IMR-90 (cell line): ENCODE data around the gene SLC25A25. TPM values are rescaled to one million over a fixed set of nuclear protein-coding genes. Genes with fewer than 3 reads are reported as not detected.

ENCODE experiments used
- ATAC-seq: fragments of 200-7000 bp; cut with Tn5 transposase; 2 replicates; pipeline ENCODE4 v1.9.1; 2020; ENCODE audit warnings: low read depth, mild to moderate bottlenecking, moderate library complexity
- BruUV-seq: library from RNA; stranded (reverse); fragments of 400-500 nt; replicated peaks from 2 replicates; lab custom pipeline; 2021; lab: Mats Ljungman, UMichigan
- CTCF ChIA-PET: fragments of 300-600 bp; formaldehyde crosslinking; extraction: SDS; loops from one replicate; lab custom pipeline; 2021; ENCODE audit warnings: antibody characterized with exemption; lab: Yijun Ruan, JAX
- POLR2A ChIA-PET: fragments of 300-600 bp; sonication (Branson Sonifier 250); formaldehyde crosslinking; loops from one replicate; lab custom pipeline; 2022; ENCODE audit warnings: antibody characterized with exemption; ENCODE audit not compliant: unreplicated experiment; lab: Charles Lee
- DNase-seq: peaks from one replicate; pipeline ENCODE4 v3.0.0; 2013
- H2AFZ ChIP-seq: replicated peaks from 2 replicates; pipeline ENCODE3; 2013; ENCODE audit warnings: low read length, mild to moderate bottlenecking; ENCODE audit not compliant: poor library complexity
- H2AK5ac ChIP-seq: 2 replicates; pipeline ENCODE4 v1.6.1; 2013; ENCODE audit warnings: low read depth, low read length, inconsistent platforms
- H2AK9ac ChIP-seq: replicated peaks from 2 replicates; pipeline ENCODE3; 2013; ENCODE audit warnings: mild to moderate bottlenecking, low read depth, low read length, moderate library complexity; ENCODE audit not compliant: poor library complexity
- H2BK120ac ChIP-seq: 2 replicates; pipeline ENCODE4 v1.6.1; 2013; ENCODE audit warnings: low read depth, low read length, inconsistent platforms
- H2BK15ac ChIP-seq: 3 replicates; pipeline ENCODE4 v1.6.1; 2013; ENCODE audit warnings: low read depth, low read length, inconsistent platforms
- H2BK20ac ChIP-seq: 2 replicates; pipeline ENCODE4 v1.6.1; 2013; ENCODE audit warnings: low read depth, mild to moderate bottlenecking, inconsistent platforms, low read length, moderate library complexity
- H2BK5ac ChIP-seq: 2 replicates; pipeline ENCODE4 v1.6.1; 2013; ENCODE audit warnings: mild to moderate bottlenecking, low read depth, low read length, inconsistent platforms; ENCODE audit not compliant: poor library complexity, severe bottlenecking
- H3K14ac ChIP-seq: replicated peaks from 2 replicates; pipeline ENCODE4 v1.6.1; 2013; ENCODE audit warnings: low read depth, low read length, inconsistent platforms
- H3K18ac ChIP-seq: 2 replicates; pipeline ENCODE4 v1.6.1; 2013; ENCODE audit warnings: low read depth, low read length, control low read depth
- H3K23ac ChIP-seq: 2 replicates; pipeline ENCODE4 v1.6.1; 2013; ENCODE audit warnings: low read depth, low read length, inconsistent platforms
- H3K27ac ChIP-seq: 2 replicates; pipeline ENCODE4 v1.5.1; 2013; ENCODE audit warnings: mild to moderate bottlenecking, control low read depth, low read length; ENCODE audit not compliant: insufficient read depth
- H3K27me3 ChIP-seq: 2 replicates; pipeline ENCODE4 v1.6.1; 2013; ENCODE audit warnings: low read length; ENCODE audit not compliant: control insufficient read depth, insufficient read depth
- H3K36me3 ChIP-seq: 2 replicates; pipeline ENCODE4 v1.6.1; 2013; ENCODE audit warnings: low read length, mixed read lengths; ENCODE audit not compliant: control insufficient read depth, insufficient read depth
- H3K4ac ChIP-seq: 2 replicates; pipeline ENCODE4 v1.6.1; 2013; ENCODE audit warnings: low read depth, low read length, inconsistent platforms
- H3K4me1 ChIP-seq: 2 replicates; pipeline ENCODE4 v1.6.1; 2013; ENCODE audit warnings: low read length, mixed read lengths; ENCODE audit not compliant: control insufficient read depth, insufficient read depth
- H3K4me2 ChIP-seq: 2 replicates; pipeline ENCODE4 v1.6.1; 2013; ENCODE audit warnings: low read depth, mild to moderate bottlenecking, control low read depth, low read length, moderate library complexity
- H3K4me3 ChIP-seq: 2 replicates; pipeline ENCODE4 v1.5.1; 2013; ENCODE audit warnings: low read depth, mild to moderate bottlenecking, control low read depth, low read length, moderate library complexity; ENCODE audit not compliant: insufficient read depth
- H3K56ac ChIP-seq: 2 replicates; pipeline ENCODE4 v1.6.1; 2013; ENCODE audit warnings: low read length, inconsistent platforms; ENCODE audit not compliant: insufficient read depth; ENCODE audit errors: extremely low read depth
- H3K79me1 ChIP-seq, 2 experiments: 2 replicates each; pipeline ENCODE4 v1.6.1; 2013; ENCODE audit warnings: low read length in 2 of 2, inconsistent platforms in 1 of 2, low read depth in 1 of 2
- H3K9ac ChIP-seq: 2 replicates; pipeline ENCODE4 v1.6.1; 2013; ENCODE audit warnings: low read depth, low read length, control low read depth
- H3K9me1 ChIP-seq: 2 replicates; pipeline ENCODE4 v1.6.1; 2013; ENCODE audit warnings: low read length, inconsistent platforms; ENCODE audit not compliant: insufficient read depth
- H3K9me3 ChIP-seq: 2 replicates; pipeline ENCODE4 v1.6.1; 2013; ENCODE audit warnings: low read length; ENCODE audit not compliant: control insufficient read depth, insufficient read depth
- H4K20me1 ChIP-seq: 2 replicates; pipeline ENCODE4 v1.6.1; 2013; ENCODE audit warnings: low read length, inconsistent platforms; ENCODE audit not compliant: insufficient read depth
- H4K5ac ChIP-seq: 2 replicates; pipeline ENCODE4 v1.6.1; 2013; ENCODE audit warnings: mild to moderate bottlenecking, low read depth, low read length, control low read depth
- H4K8ac ChIP-seq, 2 experiments: 2 replicates each; pipeline ENCODE4 v1.6.1; 2013; ENCODE audit warnings: low read depth in 2 of 2, low read length in 2 of 2, control low read depth in 1 of 2, inconsistent platforms in 1 of 2
- H4K91ac ChIP-seq: 2 replicates; pipeline ENCODE4 v1.6.1; 2013; ENCODE audit warnings: low read depth, low read length, inconsistent platforms; ENCODE audit not compliant: insufficient read depth
- BHLHE40 ChIP-seq: fragments of 150-350 bp; IDR thresholded peaks from 2 replicates; pipeline ENCODE4 v1.6.1; 2016; ENCODE audit warnings: mild to moderate bottlenecking, low read depth, low read length
- CEBPB ChIP-seq: IDR thresholded peaks from 2 replicates; pipeline ENCODE4 v1.6.1; 2012; ENCODE audit warnings: low read depth, low read length, improper control_type of control experiment
- CHD1 ChIP-seq: IDR thresholded peaks from 2 replicates; pipeline ENCODE4 v1.6.1; 2012; ENCODE audit warnings: low read depth, low read length, improper control_type of control experiment
- FOS ChIP-seq: fragments of 150-350 bp; IDR thresholded peaks from 2 replicates; pipeline ENCODE4 v1.6.1; 2016; ENCODE audit warnings: low read depth, low read length
- MAFK ChIP-seq: IDR thresholded peaks from 2 replicates; pipeline ENCODE4 v1.6.1; 2012; ENCODE audit warnings: low read depth, low read length, improper control_type of control experiment
- MAZ ChIP-seq: IDR thresholded peaks from 2 replicates; pipeline ENCODE4 v1.6.1; 2012; ENCODE audit warnings: low read depth, mild to moderate bottlenecking, low read length, improper control_type of control experiment, moderate library complexity, borderline replicate concordance
- MXI1 ChIP-seq: IDR thresholded peaks from 2 replicates; pipeline ENCODE4 v1.6.1; 2012; ENCODE audit warnings: low read depth, mild to moderate bottlenecking, low read length, moderate library complexity, borderline replicate concordance
- NFE2L2 ChIP-seq: fragments of 150-350 bp; IDR thresholded peaks from 2 replicates; pipeline ENCODE4 v1.6.1; 2016; ENCODE audit warnings: low read depth, mild to moderate bottlenecking, low read length
- POLR2A ChIP-seq: IDR thresholded peaks from 2 replicates; pipeline ENCODE4 v1.6.1; 2012; ENCODE audit warnings: mild to moderate bottlenecking, low read depth, low read length
- RAD21 ChIP-seq: IDR thresholded peaks from 2 replicates; pipeline ENCODE4 v1.6.1; 2012; ENCODE audit warnings: low read length, improper control_type of control experiment
- RCOR1 ChIP-seq: IDR thresholded peaks from 2 replicates; pipeline ENCODE4 v1.6.1; 2012; ENCODE audit warnings: mild to moderate bottlenecking, low read length, improper control_type of control experiment; ENCODE audit not compliant: insufficient replicate concordance
- RFX5 ChIP-seq: IDR thresholded peaks from 2 replicates; pipeline ENCODE4 v1.8.0; 2012; ENCODE audit warnings: low read depth, mild to moderate bottlenecking, low read length, moderate library complexity
- SMC3 ChIP-seq: fragments of 150-350 bp; IDR thresholded peaks from 2 replicates; pipeline ENCODE4 v1.6.1; 2016; ENCODE audit warnings: low read depth, mild to moderate bottlenecking, antibody characterized with exemption, low read length, moderate library complexity
- whole genome bisulfite sequencing, 2 experiments: methylation state at CpG; one replicate each; pipeline versions ENCODE4 v1.1.5 to v1.1.7; 2013; ENCODE audit warnings: missing lambda C conversion rate in 2 of 2; ENCODE audit not compliant: insufficient read length in 1 of 2; ENCODE audit errors: extremely low coverage in 2 of 2; 5-methylcytosine and 5-hydroxymethylcytosine counted together
- dilution Hi-C: fragments of 300-500 bp; cut with HindIII; formaldehyde crosslinking; loops from one replicate; pipeline ENCODE4 v1.14.3; 2018; ENCODE audit warnings: low sequenced_read_pairs; ENCODE audit not compliant: unreplicated experiment
- in situ Hi-C: fragments of 300-500 bp; cut with MboI; formaldehyde crosslinking; loops from 3 replicates; pipeline ENCODE4 v1.14.3; 2019; ENCODE audit warnings: low sequenced_read_pairs, inconsistent platforms, mixed read lengths
- intact Hi-C: fragments of 100-400 bp; cut with micrococcal nuclease; formaldehyde crosslinking; loops from 2 replicates; pipeline ENCODE4 v1.10.0; 2022
- polyA plus RNA-seq, 3 experiments: library from polyadenylated mRNA; depleted of rRNA; stranded (reverse); fragments of >200 nt; gene quantifications; 2 replicates each; pipeline ENCODE4 v1.2.3, GENCODE V29; 2012; ENCODE audit warnings: low replicate concordance in 1 of 3
- total RNA-seq: library from RNA; depleted of rRNA; stranded (reverse); fragments of >200 nt; gene quantifications from 2 replicates; pipeline ENCODE4 v1.2.3, GENCODE V29; 2012
- TF ChIP-seq, protein P1 (sequence below): fragments of 150-350 bp; IDR thresholded peaks from 2 replicates; pipeline ENCODE4 v1.6.1; 2017; ENCODE audit warnings: mild to moderate bottlenecking, antibody characterized with exemption, low read length, low read depth
- TF ChIP-seq, protein P2 (sequence below): conservative IDR thresholded peaks from 2 replicates; pipeline ENCODE4 v1.5.1; 2012; ENCODE audit warnings: mild to moderate bottlenecking, low read depth, low read length, improper control_type of control experiment
- TF ChIP-seq, protein P3 (sequence below): fragments of 150-350 bp; IDR thresholded peaks from 2 replicates; pipeline ENCODE4 v1.6.1; 2016; ENCODE audit warnings: low read depth, mild to moderate bottlenecking, low read length, moderate library complexity, borderline replicate concordance

The SLC25A25 gene
- total and polyA plus RNA-seq, 2 of the 4 experiments (the other 2 are of a cell fraction), result 14.0 to 17.9 TPM

DNA sequence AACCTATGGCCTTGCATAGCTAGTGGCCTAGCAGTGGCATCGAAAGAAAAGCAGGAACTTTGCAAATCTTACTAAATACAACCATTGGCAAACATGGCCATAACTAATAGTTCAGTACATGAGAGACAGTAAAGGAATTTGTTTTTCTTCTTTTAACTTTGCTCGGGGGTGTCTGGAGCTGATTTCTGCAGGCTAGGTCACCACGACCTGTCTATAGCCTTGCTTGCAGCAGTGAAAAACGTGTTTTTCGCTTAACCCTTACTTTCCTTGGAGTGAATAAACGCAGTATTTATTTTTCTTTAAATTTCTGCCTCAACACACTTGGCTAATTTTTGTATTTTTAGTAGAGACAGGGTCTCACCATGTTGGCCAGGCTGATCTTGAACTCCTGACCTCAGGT is 20.8 kb upstream of the SLC25A25 start:
- Histone ChIP-seq H4K20me1 (no peaks in the 10 kb centered on the region; the same call in 1 of the 2 replicates), H3K14ac (no peak overlapping the region), H2BK15ac (no peak overlapping the region), H3K4me3 (no peak overlapping the region), H3K9me3 (no peaks in the 10 kb centered on the region), H3K27me3 (0 out of 2 replicates have a peak, but pooled peaks cover 1% of the 10 kb centered on the region), H2BK20ac (no peak overlapping the region), H3K4me1 (peaks cover 2% of the 10 kb centered on the region; the same call in 1 of the 2 replicates), H3K36me3 (no peaks in the 10 kb centered on the region), H2BK120ac (no peak overlapping the region), H3K23ac (no peak overlapping the region), H3K27ac (no peak overlapping the region), H2AFZ (no peak overlapping the region), H3K9me1 (no peaks in the 10 kb centered on the region), H2AK9ac (no peak overlapping the region), H3K56ac (no peak overlapping the region), H3K9ac (no peak overlapping the region), H3K4me2 (no peak overlapping the region), H3K4ac (no peak overlapping the region), H3K79me1 (no peaks in the 10 kb centered on the region), H3K18ac (no peak overlapping the region), H2BK5ac (no peak overlapping the region), H4K5ac (no peak overlapping the region), H2AK5ac (no peak overlapping the region), H4K8ac (no peak overlapping the region), H4K91ac (no peak overlapping the region)
- no peak for ATAC-seq
- ChIA-PET POLR2A (no interaction called here), CTCF (no interaction called here)
- WGBS, 2 experiments, result 57% methylated on average over 1 of the region's 6 CpGs; no CpG with 5 or more reads in 1 of the 2 experiments
- no TSS peak for BruUV-seq
- no peak for DNase-seq
- in situ Hi-C loops (no loop called here), intact Hi-C loops (no loop called here), dilution Hi-C loops (no loop called here)
- no peak for TF ChIP-seq RAD21
- TF ChIP-seq FOS, result no peak
- no peak for TF ChIP-seq NFE2L2
- TF ChIP-seq POLR2A, result no peak
- TF ChIP-seq, protein P1, sequence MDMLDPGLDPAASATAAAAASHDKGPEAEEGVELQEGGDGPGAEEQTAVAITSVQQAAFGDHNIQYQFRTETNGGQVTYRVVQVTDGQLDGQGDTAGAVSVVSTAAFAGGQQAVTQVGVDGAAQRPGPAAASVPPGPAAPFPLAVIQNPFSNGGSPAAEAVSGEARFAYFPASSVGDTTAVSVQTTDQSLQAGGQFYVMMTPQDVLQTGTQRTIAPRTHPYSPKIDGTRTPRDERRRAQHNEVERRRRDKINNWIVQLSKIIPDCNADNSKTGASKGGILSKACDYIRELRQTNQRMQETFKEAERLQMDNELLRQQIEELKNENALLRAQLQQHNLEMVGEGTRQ, result no peak
- TF ChIP-seq CEBPB, result no peak
- TF ChIP-seq SMC3, result no peak
- no peak for TF ChIP-seq MXI1
- no peak for TF ChIP-seq RFX5
- TF ChIP-seq CHD1, result no peak
- TF ChIP-seq RCOR1, result no peak
- TF ChIP-seq MAZ, result no peak
- no peak for TF ChIP-seq MAFK
- TF ChIP-seq, protein P2, sequence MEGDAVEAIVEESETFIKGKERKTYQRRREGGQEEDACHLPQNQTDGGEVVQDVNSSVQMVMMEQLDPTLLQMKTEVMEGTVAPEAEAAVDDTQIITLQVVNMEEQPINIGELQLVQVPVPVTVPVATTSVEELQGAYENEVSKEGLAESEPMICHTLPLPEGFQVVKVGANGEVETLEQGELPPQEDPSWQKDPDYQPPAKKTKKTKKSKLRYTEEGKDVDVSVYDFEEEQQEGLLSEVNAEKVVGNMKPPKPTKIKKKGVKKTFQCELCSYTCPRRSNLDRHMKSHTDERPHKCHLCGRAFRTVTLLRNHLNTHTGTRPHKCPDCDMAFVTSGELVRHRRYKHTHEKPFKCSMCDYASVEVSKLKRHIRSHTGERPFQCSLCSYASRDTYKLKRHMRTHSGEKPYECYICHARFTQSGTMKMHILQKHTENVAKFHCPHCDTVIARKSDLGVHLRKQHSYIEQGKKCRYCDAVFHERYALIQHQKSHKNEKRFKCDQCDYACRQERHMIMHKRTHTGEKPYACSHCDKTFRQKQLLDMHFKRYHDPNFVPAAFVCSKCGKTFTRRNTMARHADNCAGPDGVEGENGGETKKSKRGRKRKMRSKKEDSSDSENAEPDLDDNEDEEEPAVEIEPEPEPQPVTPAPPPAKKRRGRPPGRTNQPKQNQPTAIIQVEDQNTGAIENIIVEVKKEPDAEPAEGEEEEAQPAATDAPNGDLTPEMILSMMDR, result no peak
- TF ChIP-seq BHLHE40, result no peak
- TF ChIP-seq, protein P3, sequence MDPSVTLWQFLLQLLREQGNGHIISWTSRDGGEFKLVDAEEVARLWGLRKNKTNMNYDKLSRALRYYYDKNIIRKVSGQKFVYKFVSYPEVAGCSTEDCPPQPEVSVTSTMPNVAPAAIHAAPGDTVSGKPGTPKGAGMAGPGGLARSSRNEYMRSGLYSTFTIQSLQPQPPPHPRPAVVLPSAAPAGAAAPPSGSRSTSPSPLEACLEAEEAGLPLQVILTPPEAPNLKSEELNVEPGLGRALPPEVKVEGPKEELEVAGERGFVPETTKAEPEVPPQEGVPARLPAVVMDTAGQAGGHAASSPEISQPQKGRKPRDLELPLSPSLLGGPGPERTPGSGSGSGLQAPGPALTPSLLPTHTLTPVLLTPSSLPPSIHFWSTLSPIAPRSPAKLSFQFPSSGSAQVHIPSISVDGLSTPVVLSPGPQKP, result no peak
